Mesenchymal stem cell (in vitro differentiated cells and primary cell): ENCODE data around the gene PSORS1C1.

ENCODE experiments used
- DNase-seq: peaks from one replicate; pipeline ENCODE4 v3.0.0-alpha.2; 2013
- H2AFZ ChIP-seq: one replicate; pipeline ENCODE4 v1.6.1; 2013; ENCODE audit warnings: low read depth, mild to moderate bottlenecking, control low read depth, inconsistent platforms, low read length, moderate library complexity
- H2AK5ac ChIP-seq: 2 replicates; pipeline ENCODE4 v1.6.1; 2013; ENCODE audit warnings: low read length, moderate library complexity, mild to moderate bottlenecking, inconsistent platforms; ENCODE audit not compliant: severe bottlenecking
- H2BK120ac ChIP-seq: one replicate; pipeline ENCODE4 v1.6.1; 2013; ENCODE audit warnings: low read depth, mild to moderate bottlenecking, inconsistent platforms, low read length, moderate library complexity
- H2BK12ac ChIP-seq, 2 experiments: one replicate each; pipeline ENCODE4 v1.6.1; 2013; ENCODE audit warnings: inconsistent platforms in 2 of 2, low read length in 2 of 2, mild to moderate bottlenecking in 2 of 2, moderate library complexity in 2 of 2, control low read depth in 1 of 2
- H2BK15ac ChIP-seq: one replicate; pipeline ENCODE4 v1.6.1; 2013; ENCODE audit warnings: mild to moderate bottlenecking, low read depth, inconsistent platforms; ENCODE audit not compliant: poor library complexity, severe bottlenecking
- H2BK5ac ChIP-seq: 2 replicates; pipeline ENCODE4 v1.6.1; 2013; ENCODE audit warnings: low read depth, mild to moderate bottlenecking, low read length, control low read depth, inconsistent platforms; ENCODE audit not compliant: poor library complexity, severe bottlenecking
- H3K14ac ChIP-seq, 2 experiments: one replicate each; pipeline ENCODE4 v1.6.1; 2013; ENCODE audit warnings: inconsistent platforms in 2 of 2, low read length in 2 of 2, control low read depth in 1 of 2, mild to moderate bottlenecking in 1 of 2, moderate library complexity in 1 of 2
- H3K18ac ChIP-seq, 2 experiments: one replicate each; pipeline ENCODE4 v1.6.1; 2013; ENCODE audit warnings: inconsistent platforms in 2 of 2, low read length in 2 of 2, control low read depth in 1 of 2, low read depth in 1 of 2, mild to moderate bottlenecking in 1 of 2
- H3K23ac ChIP-seq, 2 experiments: one replicate each; pipeline ENCODE4 v1.6.1; 2013; ENCODE audit warnings: inconsistent platforms in 2 of 2, low read length in 2 of 2, mild to moderate bottlenecking in 2 of 2, moderate library complexity in 2 of 2, control low read depth in 1 of 2
- H3K27ac ChIP-seq: 2 replicates; pipeline ENCODE4 v1.5.1; 2013; ENCODE audit warnings: mild to moderate bottlenecking, moderate library complexity, low read length, control low read depth, inconsistent platforms; ENCODE audit not compliant: poor library complexity, severe bottlenecking
- H3K27me3 ChIP-seq, 2 experiments: 2 replicates each; pipeline versions ENCODE4 v1.6.1 to v1.7.0; 2013; ENCODE audit warnings: low read length in 2 of 2, mild to moderate bottlenecking in 2 of 2, moderate library complexity in 2 of 2, control low read depth in 1 of 2, inconsistent platforms in 1 of 2; ENCODE audit not compliant: control insufficient read depth in 1 of 2, insufficient read depth in 1 of 2
- H3K36me3 ChIP-seq, 2 experiments: 2 replicates each; pipeline versions ENCODE4 v1.6.1 to v1.7.0; 2013; ENCODE audit warnings: low read length in 2 of 2, control low read depth in 1 of 2, inconsistent platforms in 1 of 2, low read depth in 1 of 2, mild to moderate bottlenecking in 1 of 2; ENCODE audit not compliant: insufficient read depth in 2 of 2, control insufficient read depth in 1 of 2
- H3K4ac ChIP-seq, 2 experiments: one replicate each; pipeline ENCODE4 v1.6.1; 2013; ENCODE audit warnings: inconsistent platforms in 2 of 2, low read length in 2 of 2, mild to moderate bottlenecking in 2 of 2, moderate library complexity in 2 of 2, control low read depth in 1 of 2, low read depth in 1 of 2
- H3K4me1 ChIP-seq: 2 replicates; pipeline ENCODE4 v1.6.1; 2013; ENCODE audit warnings: low read depth, low read length, control low read depth; ENCODE audit not compliant: control insufficient read depth, insufficient read depth
- H3K4me2 ChIP-seq: 2 replicates; pipeline ENCODE4 v1.6.1; 2013; ENCODE audit warnings: low read length, mild to moderate bottlenecking, inconsistent platforms; ENCODE audit not compliant: poor library complexity, severe bottlenecking
- H3K4me3 ChIP-seq, 2 experiments: 2 replicates each; pipeline versions ENCODE4 v1.5.1 to v1.7.0; 2013; ENCODE audit warnings: low read length in 2 of 2, mild to moderate bottlenecking in 2 of 2, control low read depth in 1 of 2, low read depth in 1 of 2; ENCODE audit not compliant: insufficient read depth in 1 of 2
- H3K79me1 ChIP-seq: replicated peaks from 2 replicates; pipeline ENCODE4 v1.6.1; 2013; ENCODE audit warnings: mild to moderate bottlenecking, control low read depth, low read length, inconsistent platforms; ENCODE audit not compliant: poor library complexity, severe bottlenecking
- H3K9ac ChIP-seq: 2 replicates; pipeline ENCODE4 v1.7.0; 2013; ENCODE audit warnings: mild to moderate bottlenecking, low read length, moderate library complexity
- H3K9me3 ChIP-seq: 2 replicates; pipeline ENCODE4 v1.7.0; 2013; ENCODE audit warnings: mild to moderate bottlenecking, low read length; ENCODE audit not compliant: control insufficient read depth
- H4K8ac ChIP-seq: one replicate; pipeline ENCODE4 v1.6.1; 2013; ENCODE audit warnings: inconsistent platforms, mild to moderate bottlenecking, low read length, moderate library complexity
- H4K91ac ChIP-seq: one replicate; pipeline ENCODE4 v1.6.1; 2013; ENCODE audit warnings: mild to moderate bottlenecking, low read length, inconsistent platforms
- WGBS: methylation state at CpG from one replicate; pipeline ENCODE4 v1.1.7; 2013; ENCODE audit warnings: mixed read lengths; 5-methylcytosine and 5-hydroxymethylcytosine counted together

The PSORS1C1 gene

DNA sequence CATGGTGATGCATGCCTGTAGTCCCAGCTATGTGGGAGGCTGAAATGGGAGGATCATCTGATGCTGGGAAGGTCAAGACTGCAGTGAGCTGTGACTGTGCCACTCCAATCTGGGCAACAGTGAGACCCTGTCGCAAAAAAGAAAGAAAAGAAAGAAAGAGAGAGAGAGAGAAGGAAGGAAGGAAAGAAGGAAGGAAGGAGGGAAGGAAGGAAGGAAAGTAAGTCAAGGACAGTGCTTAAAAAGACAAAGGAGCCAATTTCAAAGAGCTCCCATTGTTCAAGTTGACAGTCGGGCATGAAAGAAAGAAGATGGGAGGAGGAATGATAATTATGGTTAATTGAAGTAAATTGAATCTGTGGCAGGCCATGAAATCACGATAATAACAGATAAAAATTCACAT is 18.4 kb upstream of the PSORS1C1 start:
- no peak for DNase-seq
- H3K4me3 ChIP-seq: no peak overlapping the region
- H3K27ac ChIP-seq: no peak overlapping the region
- H4K8ac ChIP-seq: no peak overlapping the region
- no peak overlapping the region for H4K91ac ChIP-seq
- H3K9me3 ChIP-seq: no peaks in the 10 kb centered on the region
- no peak overlapping the region for H3K23ac ChIP-seq
- H3K36me3 ChIP-seq: no peaks in the 10 kb centered on the region
- no peak overlapping the region for H3K4me2 ChIP-seq
- H2BK120ac ChIP-seq: no peak overlapping the region
- H3K18ac ChIP-seq: no peak overlapping the region
- no peak overlapping the region for H2AFZ ChIP-seq
- no peak overlapping the region for H2BK15ac ChIP-seq
- H2BK5ac ChIP-seq: no peak overlapping the region
- WGBS: 90% methylated on average over 2 of the region's 3 CpGs
- no peaks in the 10 kb centered on the region for H3K79me1 ChIP-seq
- H3K9ac ChIP-seq: no peak overlapping the region
- H2AK5ac ChIP-seq: no peak overlapping the region
- no peak overlapping the region for H3K14ac ChIP-seq
- H2BK12ac ChIP-seq: no peak overlapping the region
- peaks cover 1% of the 10 kb centered on the region for H3K4me1 ChIP-seq
- no peaks in the 10 kb centered on the region for H3K27me3 ChIP-seq
- no peak overlapping the region for H3K4ac ChIP-seq

DNA sequence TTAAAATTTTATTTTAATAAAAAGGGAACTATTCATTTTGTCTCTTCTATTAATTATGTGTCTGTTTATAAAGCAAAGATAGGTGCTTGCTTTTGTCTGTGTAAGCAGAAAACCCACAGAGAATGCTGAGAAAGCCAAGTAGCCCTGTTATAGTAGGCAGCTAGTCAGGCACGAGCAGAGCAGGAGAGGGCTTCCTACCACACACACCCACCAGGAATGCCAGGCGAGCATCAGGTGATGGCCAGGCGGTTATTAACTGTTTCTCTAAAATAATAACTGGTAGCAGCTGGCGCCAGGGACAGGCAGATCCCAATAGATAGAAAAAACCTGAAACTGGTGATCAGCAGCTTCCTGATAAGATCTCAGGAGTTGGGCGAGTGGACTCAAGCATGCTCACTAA is 17.9 kb upstream of the PSORS1C1 start:
- Histone ChIP-seq H3K18ac (no peak overlapping the region), H3K4ac (no peak overlapping the region), H2BK120ac (no peak overlapping the region), H3K4me3 (no peak overlapping the region), H4K91ac (no peak overlapping the region), H3K9me3 (no peaks in the 10 kb centered on the region), H2AK5ac (no peak overlapping the region), H3K9ac (no peak overlapping the region), H2BK5ac (no peak overlapping the region), H3K14ac (no peak overlapping the region), H3K79me1 (no peaks in the 10 kb centered on the region), H3K23ac (no peak overlapping the region), H3K27ac (no peak overlapping the region), H3K36me3 (no peaks in the 10 kb centered on the region), H3K4me2 (no peak overlapping the region), H3K4me1 (peaks cover 1% of the 10 kb centered on the region), H3K27me3 (no peaks in the 10 kb centered on the region), H2AFZ (no peak overlapping the region), H2BK15ac (no peak overlapping the region), H2BK12ac (no peak overlapping the region), H4K8ac (no peak overlapping the region)
- no peak for DNase-seq
- 86% methylated on average over 5 of the region's 5 CpGs for WGBS

GRCh38 chr6:31098449-31098938 is 16.1 kb upstream of the PSORS1C1 start:
- Histone ChIP-seq H4K91ac (no peak overlapping the region), H3K4ac (no peak overlapping the region), H2BK120ac (no peak overlapping the region), H2BK12ac (no peak overlapping the region), H3K4me1 (peaks cover 1% of the 10 kb centered on the region), H2AK5ac (no peak overlapping the region), H2BK5ac (no peak overlapping the region), H3K14ac (no peak overlapping the region), H3K4me2 (no peak overlapping the region), H2BK15ac (no peak overlapping the region), H3K79me1 (no peaks in the 10 kb centered on the region), H3K9me3 (no peaks in the 10 kb centered on the region), H3K4me3 (no peak overlapping the region), H3K23ac (no peak overlapping the region), H2AFZ (no peak overlapping the region), H3K36me3 (no peaks in the 10 kb centered on the region), H4K8ac (no peak overlapping the region), H3K27me3 (no peaks in the 10 kb centered on the region), H3K9ac (no peak overlapping the region), H3K18ac (no peak overlapping the region), H3K27ac (no peak overlapping the region)
- 80% methylated on average over 1 of the region's 4 CpGs for WGBS
- no peak for DNase-seq

DNA sequence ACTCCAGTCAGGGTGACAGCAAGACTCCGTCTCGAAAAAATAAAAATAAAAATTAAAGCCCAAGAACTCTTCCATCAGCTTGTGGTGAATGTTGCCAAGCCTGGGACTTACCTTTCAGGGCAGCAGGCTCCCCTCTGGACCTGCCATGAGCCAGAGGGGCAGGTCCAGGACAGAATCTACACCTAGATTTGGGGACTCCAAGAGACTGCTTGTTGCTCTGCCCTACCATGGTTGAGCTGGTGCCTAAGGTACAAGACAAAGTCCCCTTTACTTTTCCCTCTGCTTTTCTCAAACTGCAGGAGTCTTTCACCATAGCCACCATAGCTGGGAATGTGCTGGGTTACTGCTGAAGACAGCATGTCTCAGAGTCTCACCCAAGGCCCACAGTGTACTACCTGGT is 11.5 kb upstream of the PSORS1C1 start:
- no peak overlapping the region for H3K27ac ChIP-seq
- no peak overlapping the region for H2BK5ac ChIP-seq
- 92% methylated on average over 2 of the region's 2 CpGs for WGBS
- no peak for DNase-seq
- no peak overlapping the region for H2BK12ac ChIP-seq
- H3K36me3 ChIP-seq: no peaks in the 10 kb centered on the region
- H3K14ac ChIP-seq: no peak overlapping the region
- H3K23ac ChIP-seq: no peak overlapping the region
- H4K91ac ChIP-seq: no peak overlapping the region
- no peaks in the 10 kb centered on the region for H3K4me1 ChIP-seq
- no peak overlapping the region for H3K4ac ChIP-seq
- H3K9me3 ChIP-seq: no peaks in the 10 kb centered on the region
- no peak overlapping the region for H3K9ac ChIP-seq
- no peak overlapping the region for H3K4me3 ChIP-seq
- H3K79me1 ChIP-seq: no peaks in the 10 kb centered on the region
- no peak overlapping the region for H2BK120ac ChIP-seq
- no peak overlapping the region for H2BK15ac ChIP-seq
- H4K8ac ChIP-seq: no peak overlapping the region
- H3K18ac ChIP-seq: no peak overlapping the region
- H2AFZ ChIP-seq: no peak overlapping the region
- no peak overlapping the region for H3K4me2 ChIP-seq
- no peak overlapping the region for H2AK5ac ChIP-seq
- peaks cover 0 to 7% of the 10 kb centered on the region in 2 experiments for H3K27me3 ChIP-seq
